Panc1 (cell line): ENCODE measurements around the gene AIF1. TPM values are rescaled to one million over a fixed set of nuclear protein-coding genes. Genes with fewer than 3 reads are reported as not detected.

ENCODE experiments used
- ATAC-seq: fragments of 200-7000 bp; cut with Tn5 transposase; 2 replicates; pipeline ENCODE4 v1.9.1; 2020; ENCODE audit warnings: mild to moderate bottlenecking, moderate library complexity
- BruUV-seq: library from RNA; stranded (reverse); fragments of 400-500 nt; replicated peaks from 2 replicates; lab custom pipeline; 2021; lab: Mats Ljungman, UMichigan
- CTCF ChIA-PET: fragments of 300-600 bp; sonication (Branson Sonifier 250); formaldehyde crosslinking; loops from one replicate; lab custom pipeline; 2022; ENCODE audit warnings: antibody characterized with exemption; lab: Charles Lee
- POLR2A ChIA-PET: fragments of 300-600 bp; sonication (Branson Sonifier 250); formaldehyde crosslinking; loops from one replicate; lab custom pipeline; 2022; ENCODE audit warnings: antibody characterized with exemption; lab: Charles Lee
- DNase-seq: peaks from one replicate; pipeline ENCODE4 v3.0.0-alpha.2; 2010; ENCODE audit warnings: low read depth, low spot score
- H3K27ac ChIP-seq: 2 replicates; pipeline ENCODE4 v1.5.1; 2011; ENCODE audit warnings: mild to moderate bottlenecking, low read length, inconsistent platforms
- H3K27me3 ChIP-seq: fragments of 200-500 bp; sonication (Bioruptor generic); 2 replicates; pipeline ENCODE4 v1.6.0; 2014; ENCODE audit warnings: low read length, inconsistent platforms; ENCODE audit not compliant: control insufficient read depth, insufficient read depth
- H3K36me3 ChIP-seq: fragments of 200-500 bp; sonication (Bioruptor generic); 2 replicates; pipeline ENCODE4 v1.5.1; 2014; ENCODE audit warnings: inconsistent platforms, mild to moderate bottlenecking, low read length, moderate library complexity; ENCODE audit not compliant: control insufficient read depth, insufficient read depth
- H3K4me1 ChIP-seq: 2 replicates; pipeline ENCODE4 v1.5.1; 2011; ENCODE audit warnings: inconsistent platforms, mild to moderate bottlenecking, low read length, moderate library complexity; ENCODE audit not compliant: control insufficient read depth, insufficient read depth
- H3K4me3 ChIP-seq, 2 experiments: 2 replicates each; pipeline ENCODE4 v1.5.1; 2011 to 2012; ENCODE audit warnings: low read depth in 2 of 2, low read length in 2 of 2, mild to moderate bottlenecking in 2 of 2, inconsistent platforms in 1 of 2, moderate library complexity in 1 of 2
- H3K9me3 ChIP-seq: fragments of 200-500 bp; sonication (Bioruptor generic); 2 replicates; pipeline ENCODE4 v1.5.1; 2014; ENCODE audit warnings: low read depth, mild to moderate bottlenecking, inconsistent platforms, low read length, moderate library complexity; ENCODE audit not compliant: control insufficient read depth, insufficient read depth
- CTCF ChIP-seq: fragments of 450-650 bp; IDR thresholded peaks from 2 replicates; pipeline ENCODE4 v1.5.1; 2017; ENCODE audit warnings: mild to moderate bottlenecking
- POLR2AphosphoS5 ChIP-seq: IDR thresholded peaks from 2 replicates; pipeline ENCODE4 v1.6.1; 2012; ENCODE audit warnings: mild to moderate bottlenecking, low read depth, low read length, moderate library complexity
- REST ChIP-seq, 2 experiments: IDR thresholded peaks; 2 replicates each; pipeline ENCODE4 v1.6.1; 2011 to 2012; ENCODE audit warnings: low read depth in 2 of 2, control low read depth in 1 of 2, low read length in 1 of 2, mild to moderate bottlenecking in 1 of 2, moderate library complexity in 1 of 2; ENCODE audit not compliant: insufficient read depth in 1 of 2
- SIN3A ChIP-seq: IDR thresholded peaks from 2 replicates; pipeline ENCODE4 v1.6.1; 2012; ENCODE audit warnings: low read depth, mild to moderate bottlenecking, low read length, moderate library complexity, borderline replicate concordance; ENCODE audit not compliant: insufficient read depth
- TCF7L2 ChIP-seq: IDR thresholded peaks from 2 replicates; pipeline ENCODE4 v1.6.1; 2011; ENCODE audit warnings: mild to moderate bottlenecking, low read depth, low read length, inconsistent platforms
- in situ Hi-C: cut with HindIII; loops from 2 replicates; pipeline ENCODE4 v1.10.0; 2016; ENCODE audit warnings: low sequenced_read_pairs, low pct_unique_long_range_greater_than_20kb
- intact Hi-C: fragments of 100-400 bp; cut with micrococcal nuclease; formaldehyde crosslinking; loops from one replicate; pipeline ENCODE4 v1.10.0; 2022; ENCODE audit not compliant: unreplicated experiment
- total RNA-seq: library from RNA; stranded (reverse); gene quantifications from one replicate; pipeline ENCODE4 v1.2.1, GENCODE V29; 2021; ENCODE audit not compliant: unreplicated experiment

The AIF1 gene
- total RNA-seq, 1 experiment from 2014 or later = 0.44 TPM

DNA sequence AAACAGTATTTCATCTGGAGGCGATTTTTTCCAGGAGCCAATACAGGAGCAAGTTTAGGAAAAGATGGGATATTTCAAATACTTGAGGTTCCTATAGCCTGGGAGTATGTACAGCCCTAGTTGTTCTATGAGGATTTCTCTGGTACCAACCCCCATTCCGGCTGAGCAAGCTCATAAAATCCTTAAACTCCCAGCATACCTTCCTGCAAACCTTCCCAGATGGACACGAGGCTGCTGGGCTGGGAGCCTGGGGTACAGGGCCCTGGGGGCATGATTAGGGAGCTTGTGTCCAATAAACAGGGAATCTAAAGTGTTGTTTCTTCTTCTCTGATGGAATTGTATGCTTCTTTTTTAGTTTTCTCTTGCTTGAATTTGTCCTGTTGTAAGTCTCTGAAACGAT is 7.0 kb downstream of the AIF1 start:
- peaks cover 33% of the 10 kb centered on the region for H3K36me3 ChIP-seq
- CTCF ChIA-PET = no interaction called here

GRCh38 chr6:31622684-31623091 is 7.7 kb downstream of the AIF1 start:
- ATAC-seq = no peak
- H3K4me1 ChIP-seq = peaks cover 12% of the 10 kb centered on the region
- intact Hi-C loops = no loop called here
- H3K36me3 ChIP-seq = peaks cover 40% of the 10 kb centered on the region
- H3K9me3 ChIP-seq = no peaks in the 10 kb centered on the region
- no peak for DNase-seq
- peak overlapping the region; percentile 100 for H3K27ac ChIP-seq
- no TSS peak for BruUV-seq
- H3K27me3 ChIP-seq = no peaks in the 10 kb centered on the region
- H3K4me3 ChIP-seq = peak overlapping the region; percentile 83 to 84
- in situ Hi-C loops = no loop called here
- POLR2A ChIA-PET = no interaction called here
- no peak for TF ChIP-seq TCF7L2
- no peak for TF ChIP-seq CTCF
- peak; percentile 14; the same call in 1 of the 2 replicates for TF ChIP-seq POLR2AphosphoS5
- no peak for TF ChIP-seq REST (IDR thresholded peaks at IDR 0.05; ENCODE audit: insufficient read depth in 1 of 2, low read depth in 2 of 2, low read length in 1 of 2)
- TF ChIP-seq SIN3A = no peak
- CTCF ChIA-PET = no interaction called here

More for the DNA sequence above, 7.0 kb downstream of the AIF1 start:
- TF ChIP-seq TCF7L2 (no peak), SIN3A (no peak), POLR2AphosphoS5 (no peak), CTCF (no peak), REST (IDR thresholded peaks at IDR 0.05; ENCODE audit: insufficient read depth in 1 of 2, low read depth in 2 of 2, low read length in 1 of 2) (no peak)
- no TSS peak for BruUV-seq
- Histone ChIP-seq H3K27ac (peak overlapping the region; percentile 100), H3K4me3 (peak overlapping the region; percentile 83 to 84), H3K9me3 (no peaks in the 10 kb centered on the region), H3K4me1 (peaks cover 12% of the 10 kb centered on the region), H3K27me3 (no peaks in the 10 kb centered on the region)
- in situ Hi-C loops = no loop called here
- POLR2A ChIA-PET = no interaction called here
- intact Hi-C loops = loop anchor here (1.0 kb wide), 1 partner anchor 8 kb away; no protein-coding TSS in a partner anchor
- no peak for DNase-seq
- no peak for ATAC-seq
